Activated B cell treated with CpG ODN at 0.5 μM for 24 hours (primary cell): ENCODE results near the gene DTX3L. TPM values are rescaled to one million over a fixed set of nuclear protein-coding genes. Genes with fewer than 3 reads are reported as not detected.

Experiments used
- ATAC-seq: fragments of 200-7000 bp; cut with Tn5 transposase; one replicate; pipeline ENCODE4 v1.10.0; 2021; ENCODE audit warnings: low read depth, mild to moderate bottlenecking, moderate library complexity
- CTCF ChIA-PET: fragments of 350-600 bp; sonication (Branson Sonifier 250); formaldehyde crosslinking; loops from one replicate; lab custom pipeline; 2021; ENCODE audit warnings: antibody characterized with exemption; lab: Charles Lee
- POLR2A ChIA-PET: fragments of 350-600 bp; sonication (Branson Sonifier 250); formaldehyde crosslinking; loops from one replicate; lab custom pipeline; 2021; ENCODE audit warnings: antibody characterized with exemption; lab: Charles Lee
- DNase-seq: peaks from one replicate; pipeline ENCODE4 v3.0.0; 2022
- H3K27ac Mint-ChIP-seq: one replicate; pipeline ENCODE4 v1.8.0; 2020; ENCODE audit warnings: mixed read lengths
- H3K27me3 Mint-ChIP-seq: one replicate; pipeline ENCODE4 v1.8.0; 2021; ENCODE audit warnings: mixed read lengths
- H3K36me3 Mint-ChIP-seq: one replicate; pipeline ENCODE4 v1.8.0; 2021; ENCODE audit warnings: low read depth, mixed read lengths
- H3K4me1 Mint-ChIP-seq: one replicate; pipeline ENCODE4 v1.8.0; 2021; ENCODE audit warnings: mixed read lengths
- H3K4me3 Mint-ChIP-seq: one replicate; pipeline ENCODE4 v1.8.0; 2020; ENCODE audit warnings: mild to moderate bottlenecking, mixed read lengths
- H3K9me3 Mint-ChIP-seq: one replicate; pipeline ENCODE4 v1.8.0; 2020; ENCODE audit warnings: mixed read lengths
- intact Hi-C: fragments of 100-400 bp; cut with micrococcal nuclease; formaldehyde crosslinking; loops from one replicate; pipeline ENCODE4 v1.15.1; 2024
- total RNA-seq: library from RNA; stranded (reverse); gene quantifications from 2 replicates; pipeline ENCODE4 v1.2.3, GENCODE V29; 2022
- TF ChIP-seq, protein P1 (sequence below): fragments of 200-600 bp; IDR thresholded peaks from one replicate; pipeline ENCODE4 v1.8.0; 2022; ENCODE audit warnings: antibody characterized with exemption, mild to moderate bottlenecking

DTX3L gene
- total RNA-seq, 1 donor from 2014 or later = 76.5 TPM

DNA sequence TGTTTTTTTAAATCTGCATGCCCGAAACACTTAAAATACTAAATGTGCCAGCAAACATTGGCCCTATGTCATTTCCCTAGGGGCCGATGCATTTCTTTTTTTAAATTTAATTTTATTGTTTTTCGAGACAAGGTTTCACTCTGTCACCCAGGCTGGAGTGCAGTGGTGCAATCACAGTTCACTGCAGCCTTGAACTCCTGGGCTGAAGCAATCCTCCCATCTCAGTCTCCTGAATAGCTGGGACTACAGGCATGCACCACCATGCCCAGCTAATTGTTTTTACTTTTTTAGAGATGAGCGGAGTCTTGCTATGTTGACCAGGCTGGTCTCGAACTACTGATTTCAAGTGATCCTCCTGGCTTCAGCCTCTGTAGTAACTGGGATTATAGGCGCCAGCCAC lies 5.5 kb upstream of the DTX3L start:
- Mint-ChIP-seq H3K9me3 (no peaks in the 10 kb centered on the region), H3K27me3 (no peaks in the 10 kb centered on the region), H3K27ac (no peak overlapping the region), H3K4me1 (peaks cover 33% of the 10 kb centered on the region), H3K36me3 (peaks cover 62% of the 10 kb centered on the region), H3K4me3 (no peak overlapping the region)
- POLR2A ChIA-PET = interaction anchor here (1.9 kb wide), 1 partner anchor 121 kb away, joined by 14 read pairs; the partner anchor contains the start of gene PARP14
- intact Hi-C loops = no loop called here
- TF ChIP-seq, protein P1, sequence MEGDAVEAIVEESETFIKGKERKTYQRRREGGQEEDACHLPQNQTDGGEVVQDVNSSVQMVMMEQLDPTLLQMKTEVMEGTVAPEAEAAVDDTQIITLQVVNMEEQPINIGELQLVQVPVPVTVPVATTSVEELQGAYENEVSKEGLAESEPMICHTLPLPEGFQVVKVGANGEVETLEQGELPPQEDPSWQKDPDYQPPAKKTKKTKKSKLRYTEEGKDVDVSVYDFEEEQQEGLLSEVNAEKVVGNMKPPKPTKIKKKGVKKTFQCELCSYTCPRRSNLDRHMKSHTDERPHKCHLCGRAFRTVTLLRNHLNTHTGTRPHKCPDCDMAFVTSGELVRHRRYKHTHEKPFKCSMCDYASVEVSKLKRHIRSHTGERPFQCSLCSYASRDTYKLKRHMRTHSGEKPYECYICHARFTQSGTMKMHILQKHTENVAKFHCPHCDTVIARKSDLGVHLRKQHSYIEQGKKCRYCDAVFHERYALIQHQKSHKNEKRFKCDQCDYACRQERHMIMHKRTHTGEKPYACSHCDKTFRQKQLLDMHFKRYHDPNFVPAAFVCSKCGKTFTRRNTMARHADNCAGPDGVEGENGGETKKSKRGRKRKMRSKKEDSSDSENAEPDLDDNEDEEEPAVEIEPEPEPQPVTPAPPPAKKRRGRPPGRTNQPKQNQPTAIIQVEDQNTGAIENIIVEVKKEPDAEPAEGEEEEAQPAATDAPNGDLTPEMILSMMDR = no peak
- CTCF ChIA-PET = interaction anchor here (0.7 to 5.1 kb wide), 5 partner anchors 61 to 470 kb away, joined by 3 to 92 read pairs (median 3); partner anchors contain the start of gene PARP14
- no peak for ATAC-seq
- DNase-seq = no peak

DNA sequence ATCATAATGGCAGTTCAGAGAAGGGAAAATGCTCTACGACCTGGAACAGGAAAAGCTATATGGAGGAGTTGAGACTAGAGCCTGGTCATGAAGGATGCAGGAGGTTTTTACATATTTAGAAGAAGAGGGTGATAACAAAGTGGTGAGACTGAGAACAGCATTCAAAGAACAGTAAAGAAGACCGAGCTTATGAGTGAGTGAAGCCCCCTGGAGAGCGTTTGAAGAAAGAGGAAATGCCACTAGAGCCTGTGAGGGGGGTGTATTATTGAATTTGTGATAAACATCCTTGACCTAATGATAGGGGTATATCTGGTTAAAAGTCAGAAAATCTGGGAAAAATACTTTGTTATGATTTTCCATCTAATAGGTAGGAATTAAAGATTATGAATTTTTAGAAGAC lies 4.2 kb upstream of the DTX3L start:
- no peak overlapping the region for H3K4me3 Mint-ChIP-seq
- intact Hi-C loops = loop anchor here (1.0 to 10.0 kb wide), 9 partner anchors 50 to 1013 kb away; partner anchors contain the start of genes POLQ and SEC22A
- DNase-seq (no peak), ATAC-seq (no peak)
- H3K36me3 Mint-ChIP-seq = peaks cover 61% of the 10 kb centered on the region
- H3K4me1 Mint-ChIP-seq = peaks cover 39% of the 10 kb centered on the region
- TF ChIP-seq, protein P1 = no peak
- H3K9me3 Mint-ChIP-seq = no peaks in the 10 kb centered on the region
- ChIA-PET POLR2A (interaction anchor here (1.1 to 10.2 kb wide), 3 partner anchors 17 to 139 kb away, joined by 4 to 140 read pairs (median 14); partner anchors contain the start of genes PARP14 and PARP15), CTCF (interaction anchor here (0.7 to 5.1 kb wide), 8 partner anchors 59 to 469 kb away, joined by 3 to 92 read pairs (median 3); partner anchors contain the start of gene PARP14)
- no peak overlapping the region for H3K27ac Mint-ChIP-seq
- H3K27me3 Mint-ChIP-seq = no peaks in the 10 kb centered on the region

DNA sequence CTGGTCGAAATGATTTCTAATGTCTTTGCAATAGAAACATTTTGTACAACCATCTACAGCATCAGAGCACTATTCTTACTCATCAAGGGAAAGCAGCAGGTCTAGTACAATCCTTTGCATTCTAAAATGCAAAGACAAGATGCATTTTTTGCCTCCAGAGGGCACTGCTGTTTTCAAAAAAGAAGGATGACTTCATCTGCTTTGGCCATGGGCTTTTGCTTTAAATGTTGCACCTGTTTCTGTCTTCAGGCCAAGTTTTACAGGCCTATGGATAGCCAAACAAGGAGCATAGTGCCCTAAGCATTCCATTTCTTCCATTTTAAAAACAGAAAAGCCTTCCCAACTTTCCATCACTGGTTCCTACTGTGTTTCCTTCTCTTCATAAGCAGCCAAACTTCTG lies 3.5 kb upstream of the DTX3L start:
- Mint-ChIP-seq H3K27ac (peak overlapping the region; percentile 72), H3K36me3 (peaks cover 56% of the 10 kb centered on the region), H3K4me3 (peak overlapping the region; percentile 25), H3K9me3 (no peaks in the 10 kb centered on the region), H3K27me3 (no peaks in the 10 kb centered on the region), H3K4me1 (peaks cover 47% of the 10 kb centered on the region)
- POLR2A ChIA-PET = interaction anchor here (5.5 to 10.2 kb wide), 3 partner anchors 16 to 120 kb away, joined by 72 to 140 read pairs (median 89); partner anchors contain the start of genes PARP14 and PARP15
- ATAC-seq = peak; percentile 29
- intact Hi-C loops = loop anchor here (1.0 to 10.0 kb wide), 9 partner anchors 50 to 1013 kb away; partner anchors contain the start of genes POLQ and SEC22A
- DNase-seq = no peak
- TF ChIP-seq, protein P1 = no peak
- CTCF ChIA-PET = interaction anchor here (0.8 to 5.1 kb wide), 8 partner anchors 57 to 156 kb away, joined by 3 to 92 read pairs (median 4); partner anchors contain the start of gene PARP14

DNA sequence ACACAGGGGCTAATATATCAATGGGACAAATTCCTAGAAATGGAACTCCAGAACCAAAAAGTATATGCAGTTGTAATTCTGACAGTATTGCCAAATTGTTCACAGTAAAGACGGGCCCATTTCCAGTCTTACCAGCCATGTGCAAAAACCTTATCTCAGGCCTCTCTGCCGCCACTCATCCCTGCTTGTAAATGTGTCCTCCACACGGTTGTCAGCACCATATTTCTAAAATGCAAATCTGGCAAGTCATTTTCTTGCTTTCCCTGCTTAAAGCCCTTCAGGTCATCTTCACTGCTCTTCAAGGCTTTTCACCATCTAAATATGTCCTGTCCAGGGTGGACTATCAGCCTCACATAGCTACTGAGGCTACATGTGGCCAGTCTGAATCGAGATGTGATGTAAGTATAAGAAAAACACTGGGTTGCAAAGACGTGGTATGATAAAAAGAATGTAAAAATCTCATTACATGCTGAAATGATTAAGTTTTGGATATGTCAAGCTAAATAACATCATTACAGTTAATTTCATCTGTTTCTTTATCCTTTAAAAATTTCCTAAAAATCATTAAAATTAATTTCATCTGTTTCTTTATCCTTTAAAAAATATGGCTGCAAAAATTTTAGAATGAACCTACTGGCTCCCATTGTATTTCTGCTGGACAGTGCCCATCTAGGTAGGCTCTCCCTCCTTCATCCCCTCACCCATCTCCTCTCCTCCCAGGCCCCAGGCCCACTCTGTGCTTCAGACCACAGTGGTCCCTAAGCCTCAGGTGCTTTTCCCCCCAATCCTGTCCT lies 1.0 kb upstream of the DTX3L start:
- peaks cover 70% of the 10 kb centered on the region for H3K4me1 Mint-ChIP-seq
- ChIA-PET POLR2A (interaction anchor here (0.5 to 10.2 kb wide), 5 partner anchors 14 to 118 kb away, joined by 3 to 140 read pairs (median 72); partner anchors contain the start of genes PARP14 and PARP15), CTCF (interaction anchor here (2.0 to 6.8 kb wide), 2 partner anchors 58 to 116 kb away, joined by 5 to 46 read pairs; partner anchors contain the start of gene PARP14)
- peak overlapping the region; percentile 96 for H3K27ac Mint-ChIP-seq
- no peaks in the 10 kb centered on the region for H3K27me3 Mint-ChIP-seq
- no peak for ATAC-seq
- DNase-seq = no peak
- TF ChIP-seq, protein P1 = no peak
- intact Hi-C loops = loop anchor here (5.0 to 10.0 kb wide), 4 partner anchors 171 to 1016 kb away; partner anchors contain the start of genes POLQ and SEC22A
- peak overlapping the region; percentile 93 for H3K4me3 Mint-ChIP-seq
- H3K36me3 Mint-ChIP-seq = peaks cover 56% of the 10 kb centered on the region
- H3K9me3 Mint-ChIP-seq = no peaks in the 10 kb centered on the region
